BE2C (cell line): Measurements from ENCODE around the gene NFIL3.
A peak's percentile ranks its signal among the peaks of the same experiment; 100 is the strongest.

Experiments used
- DNase-seq: peaks from one replicate; pipeline ENCODE4 v3.0.0-alpha.2; 2020
- H3K27me3 ChIP-seq: fragments of 250-450 bp; sonication (Bioruptor Pico); 2 replicates; pipeline ENCODE4 v1.5.1; 2020; ENCODE audit warnings: mild to moderate bottlenecking
- H3K36me3 ChIP-seq: fragments of 250-450 bp; sonication (Bioruptor Pico); 2 replicates; pipeline ENCODE4 v1.5.1; 2020; ENCODE audit warnings: mild to moderate bottlenecking
- H3K4me1 ChIP-seq: fragments of 250-450 bp; sonication (Bioruptor Pico); 2 replicates; pipeline ENCODE4 v1.5.1; 2020
- H3K4me3 ChIP-seq: 2 replicates; pipeline ENCODE4 v1.5.1; 2011; ENCODE audit warnings: low read depth, low read length
- H3K9me3 ChIP-seq: fragments of 250-450 bp; sonication (Bioruptor Pico); 2 replicates; pipeline ENCODE4 v1.5.1; 2020
- TF ChIP-seq, protein P1 (sequence below): IDR thresholded peaks from 2 replicates; pipeline ENCODE4 v1.5.1; 2012; ENCODE audit warnings: mild to moderate bottlenecking, low read depth, low read length

NFIL3 gene

GRCh38 chr9:91429501-91429900 lies 5.9 kb upstream of the NFIL3 start:
- H3K4me1 ChIP-seq: no peaks in the 10 kb centered on the region
- H3K9me3 ChIP-seq: no peaks in the 10 kb centered on the region
- H3K36me3 ChIP-seq: no peaks in the 10 kb centered on the region
- no peak overlapping the region for H3K4me3 ChIP-seq
- TF ChIP-seq, protein P1, sequence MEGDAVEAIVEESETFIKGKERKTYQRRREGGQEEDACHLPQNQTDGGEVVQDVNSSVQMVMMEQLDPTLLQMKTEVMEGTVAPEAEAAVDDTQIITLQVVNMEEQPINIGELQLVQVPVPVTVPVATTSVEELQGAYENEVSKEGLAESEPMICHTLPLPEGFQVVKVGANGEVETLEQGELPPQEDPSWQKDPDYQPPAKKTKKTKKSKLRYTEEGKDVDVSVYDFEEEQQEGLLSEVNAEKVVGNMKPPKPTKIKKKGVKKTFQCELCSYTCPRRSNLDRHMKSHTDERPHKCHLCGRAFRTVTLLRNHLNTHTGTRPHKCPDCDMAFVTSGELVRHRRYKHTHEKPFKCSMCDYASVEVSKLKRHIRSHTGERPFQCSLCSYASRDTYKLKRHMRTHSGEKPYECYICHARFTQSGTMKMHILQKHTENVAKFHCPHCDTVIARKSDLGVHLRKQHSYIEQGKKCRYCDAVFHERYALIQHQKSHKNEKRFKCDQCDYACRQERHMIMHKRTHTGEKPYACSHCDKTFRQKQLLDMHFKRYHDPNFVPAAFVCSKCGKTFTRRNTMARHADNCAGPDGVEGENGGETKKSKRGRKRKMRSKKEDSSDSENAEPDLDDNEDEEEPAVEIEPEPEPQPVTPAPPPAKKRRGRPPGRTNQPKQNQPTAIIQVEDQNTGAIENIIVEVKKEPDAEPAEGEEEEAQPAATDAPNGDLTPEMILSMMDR: no peak
- H3K27me3 ChIP-seq: peaks cover 30% of the 10 kb centered on the region
- no peak for DNase-seq

- no peaks in the 10 kb centered on the region for H3K36me3 ChIP-seq
- H3K27me3 ChIP-seq: peaks cover 36% of the 10 kb centered on the region
- H3K4me3 ChIP-seq: no peak overlapping the region
- TF ChIP-seq, protein P1: no peak
- no peaks in the 10 kb centered on the region for H3K4me1 ChIP-seq
- H3K9me3 ChIP-seq: no peaks in the 10 kb centered on the region
- no peak for DNase-seq
These were observed 5.3 kb upstream of the NFIL3 start for GRCh38 chr9:91428927-91429351.

DNA sequence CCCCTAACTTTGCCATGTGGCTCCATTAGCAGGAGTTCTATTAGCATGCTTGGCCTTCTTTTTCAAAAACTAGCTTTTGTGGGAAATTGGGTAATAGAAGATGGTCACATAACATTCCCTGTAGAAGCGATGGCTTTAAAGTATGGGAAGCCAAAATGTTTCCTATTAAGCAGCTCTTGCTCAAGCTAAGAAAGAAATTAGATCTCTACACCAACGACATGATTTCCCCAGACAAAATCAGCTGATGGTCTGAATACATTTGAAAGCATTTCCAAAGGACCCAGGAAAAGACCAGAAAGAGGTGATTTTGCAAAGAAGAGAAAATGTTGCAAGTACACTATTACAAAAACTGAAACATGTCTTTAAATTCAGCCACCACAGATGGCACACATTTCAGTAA lies 4.8 kb upstream of the NFIL3 start:
- TF ChIP-seq, protein P1: no peak
- H3K4me1 ChIP-seq: no peaks in the 10 kb centered on the region
- peaks cover 36% of the 10 kb centered on the region for H3K27me3 ChIP-seq
- no peaks in the 10 kb centered on the region for H3K36me3 ChIP-seq
- no peak for DNase-seq
- no peak overlapping the region for H3K4me3 ChIP-seq
- H3K9me3 ChIP-seq: no peaks in the 10 kb centered on the region

DNA sequence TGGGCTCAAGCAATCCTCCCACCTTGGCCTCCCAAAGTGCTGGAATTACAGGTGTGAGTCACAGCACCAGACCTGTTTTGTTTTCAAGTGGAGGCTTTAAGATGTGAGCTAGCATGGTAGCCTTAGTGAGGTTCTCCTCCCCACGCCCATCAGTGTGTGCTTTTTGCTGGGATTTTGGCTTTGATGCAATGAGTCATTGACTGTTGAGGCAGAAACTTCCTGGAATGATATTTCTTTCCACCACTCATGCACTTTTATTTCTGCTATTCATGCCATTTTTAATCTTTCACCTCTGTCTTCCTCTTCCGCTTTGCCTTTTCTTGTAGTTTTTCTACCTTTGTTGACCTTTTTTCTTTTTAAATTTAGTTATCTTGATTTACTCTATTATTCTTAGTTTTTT lies 4.2 kb upstream of the NFIL3 start:
- Histone ChIP-seq H3K27me3 (peaks cover 40% of the 10 kb centered on the region), H3K36me3 (no peaks in the 10 kb centered on the region), H3K4me1 (no peaks in the 10 kb centered on the region), H3K9me3 (no peaks in the 10 kb centered on the region), H3K4me3 (no peak overlapping the region)
- TF ChIP-seq, protein P1: no peak
- DNase-seq: no peak

GRCh38 chr9:91426123-91426745 lies 2.6 kb upstream of the NFIL3 start:
- Histone ChIP-seq H3K4me3 (no peak overlapping the region), H3K36me3 (no peaks in the 10 kb centered on the region), H3K9me3 (no peaks in the 10 kb centered on the region), H3K27me3 (peaks cover 56% of the 10 kb centered on the region), H3K4me1 (no peaks in the 10 kb centered on the region)
- TF ChIP-seq, protein P1: peak; percentile 64
- no peak for DNase-seq

GRCh38 chr9:91425271-91425670 lies 1.6 kb upstream of the NFIL3 start:
- Histone ChIP-seq H3K4me3 (no peak overlapping the region), H3K27me3 (peaks cover 66% of the 10 kb centered on the region), H3K36me3 (no peaks in the 10 kb centered on the region), H3K4me1 (no peaks in the 10 kb centered on the region), H3K9me3 (no peaks in the 10 kb centered on the region)
- TF ChIP-seq, protein P1: no peak
- no peak for DNase-seq
